ENCODE measurements around the gene ACAD9.
"Not testable (repeated sequence)": the region's sequence is repeated elsewhere in the genome, so short reads cannot be mapped to it uniquely, and the experiment has no call there.

Gene ACAD9

DNA sequence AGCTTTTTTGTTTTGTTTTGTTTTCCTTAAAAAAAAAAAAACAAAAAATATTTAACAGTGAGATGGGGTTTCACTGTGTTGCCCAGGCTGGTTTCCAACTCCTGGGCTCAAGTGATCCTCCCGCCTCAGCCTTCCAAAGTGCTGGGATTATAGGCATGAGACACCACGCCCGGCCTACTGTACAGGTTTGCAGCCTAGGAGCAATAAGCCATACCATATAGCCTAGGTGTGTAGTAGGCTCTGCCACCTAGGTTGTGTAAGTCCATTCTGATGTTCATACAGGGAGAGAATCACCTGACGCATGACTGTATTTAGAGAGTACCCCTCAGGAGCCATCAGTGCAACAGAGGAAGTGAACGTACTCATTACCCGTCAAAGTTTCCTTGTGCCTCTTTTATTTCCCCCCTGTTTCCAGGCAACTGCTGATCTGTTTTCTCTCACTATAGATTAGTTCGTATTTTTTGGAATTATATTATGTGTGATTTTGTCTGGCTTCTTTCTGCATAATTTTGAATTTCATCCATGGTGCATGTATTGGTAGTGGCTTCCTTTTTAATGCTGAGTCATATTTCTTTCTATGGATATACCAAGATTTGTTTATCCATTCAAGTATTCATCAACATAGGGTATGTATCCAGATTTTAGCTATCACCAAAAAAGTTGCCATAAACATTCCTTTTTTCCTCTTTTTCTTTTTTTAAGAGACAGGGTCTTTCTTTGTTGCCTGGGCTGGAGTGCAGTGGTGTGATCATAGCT lies 9.9 kb downstream of the ACAD9 start:
- no peak for DNase-seq (ENCODE audit: insufficient read length, low spot score)
- no peak for FAIRE-seq

DNA sequence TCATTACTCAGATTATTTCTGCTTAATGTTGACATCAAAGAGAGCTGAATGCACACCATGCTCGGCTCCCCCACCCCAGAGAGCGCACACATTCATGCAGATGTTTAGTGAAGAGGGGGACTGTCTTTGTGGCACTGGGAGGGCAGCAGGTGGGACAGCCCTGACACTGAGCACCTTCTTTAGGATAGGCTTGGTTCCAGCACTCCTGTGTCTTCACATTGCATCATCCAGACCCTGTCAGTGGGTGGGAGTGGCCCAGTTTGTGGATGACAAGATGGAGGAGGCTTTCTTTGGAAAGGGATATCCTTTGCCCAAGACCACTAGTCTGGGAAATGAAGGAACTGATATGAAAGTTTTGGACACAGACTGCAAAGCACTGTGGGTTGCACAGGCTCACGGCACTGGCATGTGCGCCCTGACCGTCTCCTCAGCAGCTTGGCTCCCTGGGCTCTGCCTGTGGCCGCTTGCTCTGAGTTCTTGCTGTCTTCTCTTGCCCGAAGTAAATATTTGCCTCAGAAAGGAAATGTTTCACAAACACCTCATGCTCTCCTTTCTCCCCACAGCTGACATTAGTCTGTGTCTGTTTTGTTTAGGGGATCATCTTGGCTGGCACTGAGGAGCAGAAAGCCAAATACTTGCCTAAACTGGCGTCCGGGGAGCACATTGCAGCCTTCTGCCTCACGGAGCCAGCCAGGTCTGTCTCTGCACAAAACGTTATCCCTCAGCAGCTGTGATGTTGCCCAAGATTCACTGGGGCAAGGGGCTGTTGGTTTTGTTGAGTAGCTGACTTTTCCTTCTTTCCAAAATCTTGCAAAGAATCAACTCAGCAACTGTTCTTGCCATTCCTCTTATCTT lies 16.6 kb downstream of the ACAD9 start:
- FAIRE-seq (no peak), DNase-seq (ENCODE audit: insufficient read length, low spot score) (no peak)

DNA sequence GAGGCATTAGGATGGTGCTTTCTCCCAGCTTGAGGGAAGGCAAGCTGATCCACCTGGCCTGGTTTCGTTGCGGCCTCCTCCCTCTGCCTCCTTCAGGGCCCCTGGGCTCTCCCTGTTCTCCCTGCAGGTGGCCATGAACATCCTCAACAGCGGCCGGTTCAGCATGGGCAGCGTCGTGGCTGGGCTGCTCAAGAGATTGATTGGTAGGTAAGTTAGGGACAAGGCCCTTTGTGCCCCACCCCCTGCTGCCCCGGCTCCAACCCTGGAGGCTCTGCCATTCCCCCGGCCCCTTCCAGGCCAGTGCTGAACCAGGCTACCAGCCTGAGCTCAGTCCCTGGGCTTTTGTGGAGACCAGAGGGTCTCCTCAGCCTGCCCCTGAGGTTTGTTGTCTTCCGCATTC lies 23.0 kb downstream of the ACAD9 start:
- no peak for FAIRE-seq
- no peak for DNase-seq (ENCODE audit: insufficient read length, low spot score)

DNA sequence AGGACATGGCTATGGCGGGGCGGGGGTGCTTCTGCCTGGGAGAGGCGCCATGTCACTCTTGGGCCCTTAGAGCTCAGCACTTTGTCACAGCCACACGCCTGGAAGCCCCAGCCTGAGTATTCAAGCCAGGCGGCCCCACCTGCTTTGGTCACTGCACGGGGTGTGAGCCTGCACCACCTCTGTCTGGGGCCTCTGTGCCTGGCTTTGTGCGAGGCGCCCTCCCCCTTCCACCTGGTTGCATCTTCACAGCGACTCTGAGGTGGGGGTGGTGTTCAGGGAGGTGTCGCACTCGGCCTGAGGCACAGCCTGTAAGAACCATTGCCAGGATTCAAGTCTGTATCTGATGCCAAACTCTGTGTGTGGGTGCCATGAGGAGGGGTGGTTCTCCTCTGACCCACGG lies 24.1 kb downstream of the ACAD9 start:
- FAIRE-seq (no peak), DNase-seq (ENCODE audit: insufficient read length, low spot score) (no peak)

DNA sequence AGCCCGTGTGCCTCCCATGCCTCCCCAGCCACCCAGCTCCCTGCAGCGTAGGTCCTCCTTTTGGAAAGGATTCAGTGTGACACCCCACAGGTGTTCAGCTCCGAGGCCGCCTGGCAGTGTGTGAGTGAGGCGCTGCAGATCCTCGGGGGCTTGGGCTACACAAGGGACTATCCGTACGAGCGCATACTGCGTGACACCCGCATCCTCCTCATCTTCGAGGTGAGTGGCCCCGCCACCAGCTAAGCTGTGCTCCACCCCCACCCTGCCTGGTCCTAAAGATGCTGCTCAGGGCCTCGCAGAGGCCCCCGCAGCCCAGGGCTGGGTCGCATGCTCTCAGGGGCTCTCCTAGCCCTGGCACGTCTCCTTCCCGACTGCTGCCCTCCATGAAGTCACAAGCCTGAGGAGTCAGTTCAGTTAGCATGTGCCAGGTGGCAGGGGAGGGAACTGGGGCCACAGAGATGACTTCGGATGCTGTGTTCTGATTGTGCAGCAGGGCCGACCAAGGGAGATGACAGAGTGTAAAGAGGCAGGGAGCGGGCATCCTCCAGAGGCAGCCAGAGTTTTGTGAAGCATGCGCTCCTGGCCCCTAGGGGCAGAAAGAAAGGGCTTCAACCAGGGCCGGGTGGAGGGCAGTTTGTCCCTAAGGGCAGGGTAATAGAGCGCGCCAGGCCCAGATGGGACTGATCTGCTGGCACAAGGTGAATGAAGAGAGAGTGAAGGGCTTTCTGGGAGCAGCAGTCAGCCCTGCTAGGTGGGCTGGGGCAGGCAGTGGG lies 26.8 kb downstream of the ACAD9 start:
- no peak for FAIRE-seq
- DNase-seq (ENCODE audit: insufficient read length, low spot score): no peak

DNA sequence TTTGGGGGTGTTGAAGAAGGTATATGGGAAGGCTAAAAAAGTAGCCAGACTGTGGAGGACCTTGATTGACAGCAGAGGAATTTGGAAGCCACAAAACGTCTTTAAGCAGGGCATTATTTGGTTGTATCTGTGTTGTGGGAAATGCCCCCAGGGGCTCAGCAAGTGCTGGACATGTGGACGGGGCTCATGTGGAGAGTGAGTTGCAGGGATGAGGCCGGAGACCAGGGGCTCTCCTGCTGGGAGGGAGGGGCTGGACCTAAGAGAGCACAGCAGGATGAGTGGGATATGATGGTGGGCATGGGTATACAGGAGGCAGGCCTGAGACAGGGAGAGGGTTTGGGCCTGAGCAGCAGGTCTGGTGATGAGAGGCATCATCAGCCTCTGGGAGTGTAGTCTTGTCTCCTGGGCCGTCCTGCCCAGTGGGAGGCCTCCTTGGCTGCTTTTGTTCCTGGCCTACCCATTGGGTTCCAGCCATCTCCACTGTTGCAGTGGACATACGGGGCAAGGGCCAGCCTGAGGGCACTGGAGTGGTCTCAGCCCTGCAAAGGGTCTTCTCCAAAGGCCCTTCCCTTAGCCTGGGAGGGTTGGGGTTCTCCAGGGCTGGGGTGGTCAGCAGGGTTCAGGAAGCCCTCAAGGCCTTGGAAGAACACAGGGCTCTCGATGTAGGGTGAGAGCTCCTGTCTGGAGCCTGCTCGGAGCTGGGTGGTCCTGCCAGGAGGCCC lies 27.5 kb downstream of the ACAD9 start:
- FAIRE-seq: no peak
- DNase-seq (ENCODE audit: insufficient read length, low spot score): no peak

DNA sequence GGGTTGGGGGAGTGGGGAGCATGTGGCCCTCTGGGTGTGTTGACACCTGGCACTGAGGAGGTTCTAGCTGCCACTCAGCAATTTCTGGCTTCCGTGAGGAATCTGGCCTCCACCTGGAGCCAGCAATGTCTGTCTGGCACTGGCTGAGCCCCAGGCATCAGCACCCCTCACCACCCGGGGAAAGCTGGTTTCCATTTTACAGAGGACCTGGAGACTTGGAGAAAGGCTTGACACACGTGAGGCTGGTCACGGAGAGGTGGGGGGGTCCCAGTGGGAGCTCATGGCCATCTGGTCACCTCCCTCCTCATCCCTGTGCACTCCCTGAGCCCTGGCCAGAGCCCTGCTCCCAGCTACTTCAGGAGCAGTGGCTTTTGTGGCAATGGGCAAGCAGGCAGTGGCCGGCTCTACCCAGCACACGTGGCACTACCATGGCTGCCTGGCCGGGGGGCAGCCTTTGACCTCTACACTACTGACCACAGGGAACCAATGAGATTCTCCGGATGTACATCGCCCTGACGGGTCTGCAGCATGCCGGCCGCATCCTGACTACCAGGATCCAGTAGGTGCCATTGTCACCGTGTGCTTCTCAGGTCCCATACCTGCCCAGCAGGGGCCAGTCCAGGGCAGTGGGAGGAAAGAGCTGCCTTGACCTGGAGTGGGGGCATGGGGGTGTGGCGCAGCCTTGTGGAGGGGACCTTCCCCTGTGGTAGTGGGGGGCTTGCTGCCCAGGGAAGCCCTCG lies 28.5 kb downstream of the ACAD9 start:
- DNase-seq (ENCODE audit: insufficient read length, low spot score): no peak
- no peak for FAIRE-seq

DNA sequence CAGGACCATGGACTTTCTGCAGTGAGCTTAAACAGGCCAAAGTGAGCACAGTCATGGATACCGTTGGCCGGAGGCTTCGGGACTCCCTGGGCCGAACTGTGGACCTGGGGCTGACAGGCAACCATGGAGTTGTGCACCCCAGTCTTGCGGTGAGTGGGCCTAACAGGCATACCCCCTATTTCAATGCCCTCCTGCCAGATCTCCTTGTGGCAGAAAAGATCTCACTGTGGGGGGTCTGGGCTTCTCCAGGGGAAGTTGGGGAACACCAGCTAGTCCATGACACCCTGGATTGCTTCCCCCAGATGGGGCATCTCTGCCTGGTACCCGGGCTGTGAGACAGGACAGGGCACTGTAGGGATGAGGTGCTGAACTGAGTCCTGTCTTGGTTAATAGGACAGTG lies 29.5 kb downstream of the ACAD9 start:
- DNase-seq (ENCODE audit: insufficient read length, low spot score): no peak
- no peak for FAIRE-seq

DNA sequence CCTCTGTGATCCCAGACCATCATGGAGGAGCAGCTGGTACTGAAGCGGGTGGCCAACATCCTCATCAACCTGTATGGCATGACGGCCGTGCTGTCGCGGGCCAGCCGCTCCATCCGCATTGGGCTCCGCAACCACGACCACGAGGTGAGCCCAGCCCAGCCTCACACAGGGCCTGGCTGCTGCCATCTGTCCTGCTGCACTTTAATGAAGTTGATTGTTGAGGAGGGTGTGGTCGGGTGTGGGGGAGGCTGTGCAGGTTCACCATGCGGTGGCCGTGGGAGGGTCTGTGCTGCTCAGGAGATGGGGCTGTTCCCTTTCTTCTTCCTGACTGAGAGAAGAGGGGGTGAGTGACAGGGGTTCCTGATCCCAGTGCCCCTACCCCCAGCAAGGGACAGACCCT lies 30.6 kb downstream of the ACAD9 start:
- no peak for DNase-seq (ENCODE audit: insufficient read length, low spot score)
- FAIRE-seq: no peak

DNA sequence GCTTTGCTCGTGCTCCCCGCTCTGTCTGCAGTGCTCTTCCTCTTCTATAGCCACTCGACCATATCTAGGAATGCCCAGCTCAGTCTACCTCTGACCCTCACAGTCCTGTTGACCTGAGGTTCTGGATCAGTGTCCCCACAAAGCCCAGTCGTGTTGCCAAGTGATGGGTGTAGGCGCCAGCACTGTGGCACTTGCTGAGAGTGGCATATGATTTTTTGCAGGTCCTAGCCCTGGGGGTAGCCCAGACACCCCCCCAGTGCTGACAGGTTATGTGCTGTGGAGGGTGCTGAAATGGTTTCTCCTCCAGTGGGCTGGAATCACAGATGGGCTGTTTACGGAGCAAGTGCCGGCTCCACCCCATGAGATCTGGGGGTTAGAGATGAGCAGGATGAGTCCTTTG lies 32.5 kb downstream of the ACAD9 start:
- no peak for FAIRE-seq
- no peak for DNase-seq (ENCODE audit: insufficient read length, low spot score)

DNA sequence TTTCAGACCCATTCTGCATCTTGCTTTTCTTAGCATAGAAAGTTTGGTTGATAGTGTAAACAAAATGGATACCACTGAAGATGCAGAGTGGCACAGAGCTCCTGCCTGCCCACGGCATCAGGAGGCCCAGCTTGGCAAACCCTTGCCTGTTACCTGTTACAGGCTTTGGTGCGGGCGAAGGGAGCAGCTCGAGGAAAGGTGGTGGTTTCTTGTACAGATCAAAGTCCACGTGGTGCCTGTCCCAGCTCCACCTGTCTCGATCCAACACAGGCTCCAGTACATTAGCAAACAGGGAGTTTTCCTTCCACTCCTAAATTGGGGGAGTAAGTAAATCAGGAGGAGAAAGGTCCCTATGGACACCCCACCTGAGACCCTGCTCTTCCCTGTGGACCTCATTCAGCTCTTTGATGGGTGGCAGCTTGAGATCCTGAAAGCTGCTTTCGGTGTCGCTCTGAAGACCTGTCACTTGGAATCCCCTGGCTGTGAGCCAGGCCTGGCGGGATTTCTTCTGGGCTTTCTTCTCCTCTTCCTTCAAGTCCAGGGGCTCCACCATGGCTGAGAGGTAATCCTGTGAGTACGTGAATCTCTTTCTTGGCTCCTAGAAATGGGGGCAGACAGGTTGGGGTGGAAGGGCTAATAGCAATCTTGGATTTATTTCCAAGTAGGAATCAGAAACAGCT lies 35.7 kb downstream of the ACAD9 start:
- FAIRE-seq (no peak), DNase-seq (ENCODE audit: insufficient read length, low spot score) (no peak)

DNA sequence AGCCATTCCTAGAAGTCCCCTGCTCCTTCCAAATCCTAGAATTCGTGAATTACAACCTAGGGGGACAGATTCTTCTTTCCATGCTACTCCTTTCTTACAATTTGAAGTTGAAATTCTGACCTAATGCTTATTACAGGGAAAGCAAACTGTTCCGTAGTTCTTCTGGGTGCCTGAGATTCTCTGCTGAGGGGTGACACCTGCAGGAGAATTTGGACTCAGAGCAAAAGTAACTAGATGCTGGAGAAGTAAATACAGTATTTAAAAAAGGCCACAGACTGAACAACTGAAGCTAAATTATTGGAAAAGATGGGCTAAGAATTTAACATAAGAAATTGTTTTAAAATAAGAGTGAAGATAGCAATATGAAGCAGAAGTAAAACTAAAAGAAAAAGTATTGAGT lies 37.9 kb downstream of the ACAD9 start:
- FAIRE-seq (no peak), DNase-seq (ENCODE audit: insufficient read length, low spot score) (no peak)

DNA sequence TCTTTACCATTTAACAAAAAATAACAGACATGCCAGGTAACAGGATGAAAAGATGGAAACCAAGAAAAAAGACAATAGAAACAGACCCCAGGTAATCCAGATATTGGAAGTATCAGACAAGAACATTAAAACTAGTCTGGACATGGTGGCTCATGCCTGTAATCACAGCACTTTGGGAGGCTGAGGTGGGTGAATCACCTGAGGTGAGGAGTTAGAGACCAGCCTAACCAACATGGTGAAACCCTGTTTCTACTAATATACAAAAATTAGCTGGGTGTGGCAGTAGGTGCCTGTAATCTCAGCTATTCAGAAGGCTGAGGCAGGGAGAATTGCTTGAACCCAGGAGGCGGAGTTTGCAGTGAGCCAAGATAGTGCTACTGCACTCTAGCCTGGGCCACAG lies 40.6 kb downstream of the ACAD9 start:
- no peak for FAIRE-seq
- no peak for DNase-seq (ENCODE audit: insufficient read length, low spot score)

DNA sequence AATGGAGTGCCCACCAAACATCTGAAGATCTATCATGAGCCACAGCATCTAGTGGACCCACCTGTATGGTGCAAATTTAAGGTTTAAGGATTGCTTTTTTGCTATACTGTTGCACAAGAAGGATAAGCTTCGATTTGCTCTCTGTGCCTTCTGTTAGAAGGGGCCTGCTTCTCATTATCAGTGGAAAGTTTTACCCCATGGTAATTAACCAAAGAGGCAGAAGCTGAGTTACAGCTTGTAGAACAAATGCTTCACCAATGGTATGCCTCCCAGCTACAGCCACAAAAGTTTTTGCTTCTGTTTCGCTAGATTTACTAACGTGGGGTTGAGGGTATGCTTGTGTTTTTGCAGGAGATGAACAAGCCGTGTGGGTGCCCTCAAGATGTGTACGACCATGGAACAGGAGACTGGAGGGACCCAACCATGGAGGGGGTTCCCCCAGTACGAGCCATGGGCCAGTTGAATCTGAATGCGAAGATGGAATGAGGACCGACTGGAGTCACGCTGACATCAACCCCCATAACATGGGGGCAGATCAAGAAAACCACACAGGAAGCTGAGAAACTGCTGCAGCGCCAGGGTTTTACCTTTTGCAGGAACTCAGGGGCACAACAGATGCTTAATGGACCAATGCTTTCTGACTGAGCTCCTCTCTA lies 43.5 kb downstream of the ACAD9 start:
- FAIRE-seq (no peak), DNase-seq (ENCODE audit: insufficient read length, low spot score) (no peak)

DNA sequence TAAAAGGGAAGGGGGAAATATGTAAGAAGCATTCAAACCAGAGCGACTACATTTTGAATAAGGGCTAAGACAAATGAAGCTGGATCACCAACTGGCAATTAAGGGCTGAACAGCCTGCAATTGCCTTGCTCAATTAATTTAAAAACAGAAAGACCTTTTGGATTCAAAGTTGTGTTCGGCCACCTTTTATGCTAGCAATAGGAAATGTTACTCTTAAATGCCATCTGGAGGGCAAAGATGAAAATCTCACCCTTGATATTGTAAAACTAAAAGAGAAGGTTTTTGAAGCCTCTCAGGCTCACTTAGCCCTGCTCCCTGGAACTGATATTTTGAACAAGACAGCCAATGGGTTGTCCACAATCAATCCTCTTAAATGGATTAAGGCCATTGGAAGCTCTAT lies 44.2 kb downstream of the ACAD9 start:
- no peak for FAIRE-seq
- no peak for DNase-seq (ENCODE audit: insufficient read length, low spot score)

DNA sequence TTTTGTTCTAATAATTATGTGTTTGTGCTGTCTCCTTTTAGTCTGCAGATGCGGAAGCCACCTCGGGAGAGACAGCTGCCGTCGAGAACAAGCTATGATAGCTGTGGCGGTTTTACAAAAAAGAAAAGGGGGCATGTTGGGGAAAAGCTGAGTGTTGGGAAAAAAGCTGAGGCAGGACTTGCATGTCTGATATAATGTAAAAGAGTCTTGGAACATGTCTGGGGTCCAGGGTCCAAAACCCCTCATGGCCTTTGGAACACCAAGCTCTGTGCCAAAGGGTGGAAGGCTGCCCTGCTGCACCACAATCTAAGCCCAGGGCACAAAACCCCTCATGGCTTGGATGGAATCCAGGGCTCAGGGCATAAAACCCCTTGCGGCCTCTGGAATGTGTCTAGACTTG lies 44.6 kb downstream of the ACAD9 start:
- not testable (repeated sequence) for FAIRE-seq; DNase-seq (ENCODE audit: insufficient read length, low spot score)

DNA sequence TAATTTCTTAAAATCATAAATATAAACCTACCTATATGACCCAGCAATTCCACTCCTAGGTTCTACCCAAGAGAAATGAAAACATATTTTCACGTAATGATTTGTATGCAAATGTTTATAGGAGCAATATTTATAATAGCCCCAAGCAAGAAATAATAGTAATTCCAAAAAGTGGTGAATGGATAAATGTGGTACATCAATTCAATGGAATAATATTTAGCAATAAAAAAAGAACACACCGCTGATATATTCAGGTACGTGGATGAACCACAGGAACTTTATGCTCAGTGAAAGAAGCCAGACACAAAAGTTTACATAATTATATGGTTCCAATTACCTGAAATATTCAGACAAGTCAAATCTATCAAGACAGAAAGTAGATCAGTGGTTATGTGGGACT lies 49.9 kb downstream of the ACAD9 start:
- no peak for DNase-seq (ENCODE audit: insufficient read length, low spot score)
- FAIRE-seq: no peak

DNA sequence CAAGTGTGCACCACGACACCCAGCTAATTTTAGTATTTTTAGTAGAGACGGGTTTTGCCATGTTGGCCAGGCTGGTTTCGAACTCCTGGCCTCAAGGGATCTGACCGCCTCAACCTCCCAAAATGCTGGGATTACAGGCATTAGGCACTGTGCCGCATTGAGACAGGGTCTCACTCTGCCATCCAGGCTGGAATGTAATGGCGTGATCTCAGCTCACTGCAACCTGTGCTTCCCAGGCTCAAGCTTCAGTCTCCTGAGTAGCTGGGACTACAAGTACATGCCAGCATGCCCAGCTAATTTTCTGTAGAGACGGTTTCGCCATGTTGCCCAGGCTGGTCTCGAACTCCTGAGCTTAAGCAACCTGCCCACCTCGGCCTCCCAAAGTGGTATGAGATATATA lies 51.6 kb downstream of the ACAD9 start:
- FAIRE-seq (no peak), DNase-seq (ENCODE audit: insufficient read length, low spot score) (no peak)

Data from HTR-8/SVneo (cell line).